22Rv1 (cell line): ENCODE data around the gene LCN6.

Source experiments
- H3K27ac ChIP-seq: fragments of 450-650 bp; 2 replicates; pipeline ENCODE4 v1.5.1; 2017
- CTCF ChIP-seq: fragments of 450-650 bp; IDR thresholded peaks from 2 replicates; pipeline ENCODE4 v1.5.1; 2017; ENCODE audit warnings: mild to moderate bottlenecking
- ZFX ChIP-seq: fragments of 450-650 bp; IDR thresholded peaks from 2 replicates; pipeline ENCODE4 v1.6.1; 2017; ENCODE audit warnings: antibody characterized with exemption, borderline replicate concordance

The LCN6 gene

GRCh38 chr9:136748201-136748600 lies at the start of gene LCN6:
TSS of gene LCN6 (minus strand) at chr9:136748525. CDS start at chr9:136748483, 42 bp downstream.
- no peak for TF ChIP-seq ZFX
- no peak within 1 kb of the TSS for H3K27ac ChIP-seq

- peak overlapping the region; percentile 100 for H3K27ac ChIP-seq
Observed at GRCh38 chr9:136796775-136797347, 48.5 kb upstream of the LCN6 start.

- TF ChIP-seq CTCF: no peak
- no peak for TF ChIP-seq ZFX
- peak within 1 kb of the TSS; percentile 100 for H3K27ac ChIP-seq
Observed at GRCh38 chr9:136796238-136796774, 48.0 kb upstream of the LCN6 start, which contains the start of gene CCDC183. TSS of gene CCDC183 (plus strand) at chr9:136796338. CDS start at chr9:136796398, 60 bp downstream.

GRCh38 chr9:136795000-136795348 lies 46.6 kb upstream of the LCN6 start:
- TF ChIP-seq CTCF: no peak
- TF ChIP-seq ZFX: no peak
- H3K27ac ChIP-seq: peak overlapping the region; percentile 100

- H3K27ac ChIP-seq: peak overlapping the region; percentile 100
Observed at GRCh38 chr9:136794281-136794999, 46.1 kb upstream of the LCN6 start.

GRCh38 chr9:136793086-136793946 lies 45.0 kb upstream of the LCN6 start:
- peak overlapping the region; percentile 100 for H3K27ac ChIP-seq
- no peak for TF ChIP-seq CTCF
- no peak for TF ChIP-seq ZFX

More at GRCh38 chr9:136794281-136794999, 46.1 kb upstream of the LCN6 start:
- TF ChIP-seq CTCF (no peak), ZFX (no peak)

- TF ChIP-seq ZFX (no peak), CTCF (no peak)
- H3K27ac ChIP-seq: peak overlapping the region; percentile 100
Observed at GRCh38 chr9:136792321-136793085, 44.2 kb upstream of the LCN6 start.
